ENCODE measurements around the gene CALHM4. TPM values are rescaled to one million over a fixed set of nuclear protein-coding genes. Genes with fewer than 3 reads are reported as not detected.
"Not testable (repeated sequence)": the region's sequence is repeated elsewhere in the genome, so short reads cannot be mapped to it uniquely, and the experiment has no call there.

Gene CALHM4
- total RNA-seq, 1 experiment from 2014 or later: not detected

- peaks cover 31% of the 10 kb centered on the region for H3K36me3 ChIP-seq
- H3K4me1 ChIP-seq (replicated peaks): peaks cover 13% of the 10 kb centered on the region
- DNase-seq (ENCODE audit: low read depth in 1 of 2, low spot score in 2 of 2): no peak
- H3K27ac ChIP-seq: peak overlapping the region; percentile 48
- peak overlapping the region; percentile 75 for H3K4me3 ChIP-seq
- no peaks in the 10 kb centered on the region for H3K9me3 ChIP-seq (replicated peaks)
- no peaks in the 10 kb centered on the region for H3K27me3 ChIP-seq (replicated peaks)
Observed at GRCh38 chr6:116571683-116572000, 18.1 kb downstream of the CALHM4 start.

GRCh38 chr6:116572162-116572561 is 18.6 kb downstream of the CALHM4 start:
- H3K36me3 ChIP-seq: peaks cover 36% of the 10 kb centered on the region
- peak overlapping the region; percentile 48 for H3K27ac ChIP-seq
- H3K27me3 ChIP-seq (replicated peaks): no peaks in the 10 kb centered on the region
- H3K4me1 ChIP-seq (replicated peaks): peaks cover 13% of the 10 kb centered on the region
- peak overlapping the region; percentile 75 for H3K4me3 ChIP-seq
- peak in 1 of 2 experiments; percentile 41 for DNase-seq (ENCODE audit: low read depth in 1 of 2, low spot score in 2 of 2)
- H3K9me3 ChIP-seq (replicated peaks): no peaks in the 10 kb centered on the region

- no peak overlapping the region for H3K27ac ChIP-seq
- H3K27me3 ChIP-seq (replicated peaks): no peaks in the 10 kb centered on the region
- peaks cover 14% of the 10 kb centered on the region for H3K4me1 ChIP-seq (replicated peaks)
- peaks cover 49% of the 10 kb centered on the region for H3K36me3 ChIP-seq
- H3K4me3 ChIP-seq: no peak overlapping the region
- H3K9me3 ChIP-seq (replicated peaks): no peaks in the 10 kb centered on the region
- no peak for DNase-seq (ENCODE audit: low read depth in 1 of 2, low spot score in 2 of 2)
Observed at GRCh38 chr6:116575227-116575626, 21.7 kb downstream of the CALHM4 start.

GRCh38 chr6:116577486-116577885 is 23.9 kb downstream of the CALHM4 start:
- H3K27ac ChIP-seq: no peak overlapping the region
- no peak for DNase-seq (ENCODE audit: low read depth in 1 of 2, low spot score in 2 of 2)
- H3K27me3 ChIP-seq (replicated peaks): no peaks in the 10 kb centered on the region
- no peak overlapping the region for H3K4me3 ChIP-seq
- H3K4me1 ChIP-seq (replicated peaks): peaks cover 13% of the 10 kb centered on the region
- H3K9me3 ChIP-seq (replicated peaks): no peaks in the 10 kb centered on the region
- H3K36me3 ChIP-seq: peaks cover 59% of the 10 kb centered on the region

- peaks cover 5% of the 10 kb centered on the region; the same call in 1 of the 2 replicates for H3K4me1 ChIP-seq (replicated peaks)
- no peaks in the 10 kb centered on the region for H3K27me3 ChIP-seq (replicated peaks)
- no peak for DNase-seq (ENCODE audit: low read depth in 1 of 2, low spot score in 2 of 2)
- no peaks in the 10 kb centered on the region for H3K9me3 ChIP-seq (replicated peaks)
- no peak overlapping the region for H3K27ac ChIP-seq
- H3K4me3 ChIP-seq: no peak overlapping the region
- peaks cover 63% of the 10 kb centered on the region for H3K36me3 ChIP-seq
Observed at GRCh38 chr6:116578335-116578734, 24.8 kb downstream of the CALHM4 start.

GRCh38 chr6:116579143-116579542 is 25.6 kb downstream of the CALHM4 start:
- DNase-seq (ENCODE audit: low read depth in 1 of 2, low spot score in 2 of 2): no peak
- Histone ChIP-seq H3K36me3 (peaks cover 60% of the 10 kb centered on the region), H3K27ac (no peak overlapping the region), H3K27me3 (replicated peaks) (no peaks in the 10 kb centered on the region), H3K9me3 (replicated peaks) (no peaks in the 10 kb centered on the region), H3K4me3 (no peak overlapping the region), H3K4me1 (replicated peaks) (0 out of 2 replicates have a peak, but pooled peaks cover 5% of the 10 kb centered on the region)

GRCh38 chr6:116580198-116580597 is 26.6 kb downstream of the CALHM4 start:
- H3K27ac ChIP-seq: peak overlapping the region; percentile 25
- H3K4me3 ChIP-seq: no peak overlapping the region
- peak in 1 of 2 experiments; percentile 43 for DNase-seq (ENCODE audit: low read depth in 1 of 2, low spot score in 2 of 2)
- no peaks in the 10 kb centered on the region for H3K9me3 ChIP-seq (replicated peaks)
- peaks cover 63% of the 10 kb centered on the region for H3K36me3 ChIP-seq
- 0 out of 2 replicates have a peak, but pooled peaks cover 5% of the 10 kb centered on the region for H3K4me1 ChIP-seq (replicated peaks)
- no peaks in the 10 kb centered on the region for H3K27me3 ChIP-seq (replicated peaks)

GRCh38 chr6:116586276-116586675 is 32.7 kb downstream of the CALHM4 start:
- Histone ChIP-seq H3K36me3 (peaks cover 55% of the 10 kb centered on the region), H3K27me3 (replicated peaks) (no peaks in the 10 kb centered on the region), H3K27ac (no peak overlapping the region), H3K4me3 (no peak overlapping the region), H3K9me3 (replicated peaks) (no peaks in the 10 kb centered on the region), H3K4me1 (replicated peaks) (no peaks in the 10 kb centered on the region)
- no peak for DNase-seq (ENCODE audit: low read depth in 1 of 2, low spot score in 2 of 2)

GRCh38 chr6:116586738-116587137 is 33.2 kb downstream of the CALHM4 start:
- Histone ChIP-seq H3K36me3 (peaks cover 56% of the 10 kb centered on the region), H3K27ac (no peak overlapping the region), H3K4me1 (replicated peaks) (no peaks in the 10 kb centered on the region), H3K4me3 (no peak overlapping the region), H3K27me3 (replicated peaks) (no peaks in the 10 kb centered on the region), H3K9me3 (replicated peaks) (no peaks in the 10 kb centered on the region)
- no peak for DNase-seq (ENCODE audit: low read depth in 1 of 2, low spot score in 2 of 2)

GRCh38 chr6:116595247-116595646 is 41.7 kb downstream of the CALHM4 start:
- DNase-seq (ENCODE audit: low read depth in 1 of 2, low spot score in 2 of 2): no peak
- no peaks in the 10 kb centered on the region for H3K27me3 ChIP-seq (replicated peaks)
- no peaks in the 10 kb centered on the region for H3K9me3 ChIP-seq (replicated peaks)
- H3K4me3 ChIP-seq: no peak overlapping the region
- H3K36me3 ChIP-seq: peaks cover 30% of the 10 kb centered on the region
- H3K4me1 ChIP-seq (replicated peaks): no peaks in the 10 kb centered on the region
- H3K27ac ChIP-seq: no peak overlapping the region

- no peak overlapping the region for H3K4me3 ChIP-seq
- peaks cover 18% of the 10 kb centered on the region for H3K36me3 ChIP-seq
- H3K27me3 ChIP-seq (replicated peaks): no peaks in the 10 kb centered on the region
- H3K9me3 ChIP-seq (replicated peaks): no peaks in the 10 kb centered on the region
- no peak overlapping the region for H3K27ac ChIP-seq
- no peak for DNase-seq (ENCODE audit: low read depth in 1 of 2, low spot score in 2 of 2)
- no peaks in the 10 kb centered on the region for H3K4me1 ChIP-seq (replicated peaks)
Observed at GRCh38 chr6:116596815-116597214, 43.3 kb downstream of the CALHM4 start.

- not testable (repeated sequence) for H3K27me3 ChIP-seq (replicated peaks); H3K9me3 ChIP-seq (replicated peaks); H3K4me1 ChIP-seq (replicated peaks); H3K36me3 ChIP-seq; DNase-seq (ENCODE audit: low read depth in 1 of 2, low spot score in 2 of 2); H3K27ac ChIP-seq; H3K4me3 ChIP-seq
Observed at GRCh38 chr6:116603916-116604315, 50.4 kb downstream of the CALHM4 start.

GRCh38 chr6:116604868-116605267 is 51.3 kb downstream of the CALHM4 start:
- not testable (repeated sequence) for H3K9me3 ChIP-seq (replicated peaks); H3K36me3 ChIP-seq; H3K27me3 ChIP-seq (replicated peaks); H3K4me1 ChIP-seq (replicated peaks); H3K27ac ChIP-seq; H3K4me3 ChIP-seq; DNase-seq (ENCODE audit: low read depth in 1 of 2, low spot score in 2 of 2)

- Histone ChIP-seq H3K4me1 (replicated peaks) (no peaks in the 10 kb centered on the region), H3K27me3 (replicated peaks) (no peaks in the 10 kb centered on the region), H3K4me3 (no peak overlapping the region), H3K9me3 (replicated peaks) (no peaks in the 10 kb centered on the region), H3K36me3 (no peaks in the 10 kb centered on the region), H3K27ac (no peak overlapping the region)
- no peak for DNase-seq (ENCODE audit: low read depth in 1 of 2, low spot score in 2 of 2)
Observed at GRCh38 chr6:116605935-116606334, 52.4 kb downstream of the CALHM4 start.
